Uterus (tissue), 4 donors: Measurements from ENCODE around the gene VWC2L. TPM values are rescaled to one million over a fixed set of nuclear protein-coding genes. Genes with fewer than 3 reads are reported as not detected.

Source experiments
- DNase-seq, 2 donors: peaks; one replicate each; pipeline ENCODE4 v3.0.0-alpha.2; 2019 to 2020
- H3K27ac ChIP-seq, 2 donors: fragments of 200-600 bp; sonication (generic); 1 replicate in 1 of 2; 2 replicates in 1 of 2; pipeline ENCODE4 v1.5.1; 2016 to 2018
- H3K27me3 ChIP-seq, 2 donors: fragments of 200-600 bp; sonication (generic); one replicate each; pipeline ENCODE4 v1.5.1; 2018 to 2019; ENCODE audit warnings: control low read depth in 1 of 2
- H3K36me3 ChIP-seq, 2 donors: fragments of 200-600 bp; sonication (generic); one replicate each; pipeline ENCODE4 v1.5.1; 2019; ENCODE audit warnings: control low read depth in 1 of 2
- H3K4me1 ChIP-seq, 2 donors: fragments of 200-600 bp; sonication (generic); one replicate each; pipeline ENCODE4 v1.5.1; 2018 to 2019; ENCODE audit warnings: control low read depth in 1 of 2
- H3K4me3 ChIP-seq, 2 donors: fragments of 200-600 bp; sonication (generic); 1 replicate in 1 of 2; 2 replicates in 1 of 2; pipeline ENCODE4 v1.5.1; 2018 to 2019; ENCODE audit warnings: mild to moderate bottlenecking in 1 of 2
- H3K9me3 ChIP-seq, 2 donors: fragments of 200-600 bp; sonication (generic); one replicate each; pipeline ENCODE4 v1.5.1; 2019; ENCODE audit warnings: control low read depth in 1 of 2
- CTCF ChIP-seq, 4 experiments: fragments of 200-600 bp in 2 of 4; fragments of 450-650 bp in 2 of 4; sonication (generic) in 2 of 4; IDR thresholded peaks; one replicate each; pipeline ENCODE4 v1.5.1; 2016 to 2019; ENCODE audit warnings: antibody characterized with exemption in 4 of 4, mild to moderate bottlenecking in 2 of 4, moderate library complexity in 1 of 4
- POLR2A ChIP-seq, 2 donors: fragments of 450-650 bp; IDR thresholded peaks; one replicate each; pipeline ENCODE4 v1.6.1; 2016; ENCODE audit warnings: antibody characterized with exemption in 2 of 2, mild to moderate bottlenecking in 1 of 2, moderate library complexity in 1 of 2
- intact Hi-C: fragments of 100-400 bp; cut with DNase I; formaldehyde crosslinking; loops from one replicate; pipeline ENCODE4 v1.15.1; 2023; ENCODE audit warnings: low total_unique reads
- total RNA-seq, 4 donors: library from RNA; depleted of rRNA in 3 of 4; stranded (reverse); fragments of >200 nt in 3 of 4; gene quantifications; one replicate each; pipeline versions ENCODE4 v1.1.0 to v1.2.4, GENCODE V29; 2014 to 2023
- donor health status: DM: yes; HTN: yes; CAD: no.

VWC2L gene
- total RNA-seq, 4 donors from 2014 or later = 0.21 TPM; not detected in 3

GRCh38 chr2:214504599-214505376, 93.9 kb downstream of the VWC2L start:
- DNase-seq = no peak
- H3K9me3 ChIP-seq = no peaks in the 10 kb centered on the region
- no peaks in the 10 kb centered on the region for H3K36me3 ChIP-seq
- H3K4me1 ChIP-seq = no peaks in the 10 kb centered on the region
- H3K27me3 ChIP-seq = no peaks in the 10 kb centered on the region
- H3K4me3 ChIP-seq = no peak overlapping the region
- no peak for TF ChIP-seq CTCF (IDR thresholded peaks at IDR 0.05)
- no peak for TF ChIP-seq POLR2A (IDR thresholded peaks at IDR 0.05)
- intact Hi-C loops = no loop called here
- H3K27ac ChIP-seq = no peak overlapping the region

GRCh38 chr2:214507032-214507431, 96.2 kb downstream of the VWC2L start:
- Histone ChIP-seq H3K27me3 (no peaks in the 10 kb centered on the region), H3K27ac (no peak overlapping the region), H3K4me3 (no peak overlapping the region), H3K36me3 (no peaks in the 10 kb centered on the region), H3K9me3 (no peaks in the 10 kb centered on the region), H3K4me1 (no peaks in the 10 kb centered on the region)
- no peak for DNase-seq
- TF ChIP-seq POLR2A (IDR thresholded peaks at IDR 0.05) = no peak
- no peak for TF ChIP-seq CTCF (IDR thresholded peaks at IDR 0.05)
- intact Hi-C loops = no loop called here

GRCh38 chr2:214514704-214515103, 103.8 kb downstream of the VWC2L start:
- H3K9me3 ChIP-seq = no peaks in the 10 kb centered on the region
- no peak for DNase-seq
- H3K4me3 ChIP-seq = no peak overlapping the region
- H3K36me3 ChIP-seq = no peaks in the 10 kb centered on the region
- H3K27me3 ChIP-seq = no peaks in the 10 kb centered on the region
- H3K4me1 ChIP-seq = no peaks in the 10 kb centered on the region
- intact Hi-C loops = no loop called here
- TF ChIP-seq POLR2A (IDR thresholded peaks at IDR 0.05) (no peak), CTCF (IDR thresholded peaks at IDR 0.05) (no peak)
- no peak overlapping the region for H3K27ac ChIP-seq

- Histone ChIP-seq H3K27ac (no peak overlapping the region), H3K36me3 (no peaks in the 10 kb centered on the region), H3K4me3 (no peak overlapping the region), H3K9me3 (no peaks in the 10 kb centered on the region), H3K4me1 (no peaks in the 10 kb centered on the region), H3K27me3 (no peaks in the 10 kb centered on the region)
- intact Hi-C loops = no loop called here
- DNase-seq = no peak
- TF ChIP-seq CTCF (IDR thresholded peaks at IDR 0.05) (no peak), POLR2A (IDR thresholded peaks at IDR 0.05) (no peak)
Observed at GRCh38 chr2:214515111-214515510, 104.3 kb downstream of the VWC2L start.

GRCh38 chr2:214519258-214519818, 108.5 kb downstream of the VWC2L start:
- no peak for TF ChIP-seq CTCF (IDR thresholded peaks at IDR 0.05)
- TF ChIP-seq POLR2A (IDR thresholded peaks at IDR 0.05) = no peak
- H3K27me3 ChIP-seq = no peaks in the 10 kb centered on the region
- no peaks in the 10 kb centered on the region for H3K36me3 ChIP-seq
- no peaks in the 10 kb centered on the region for H3K4me1 ChIP-seq
- no peak overlapping the region for H3K27ac ChIP-seq
- DNase-seq = no peak
- no peaks in the 10 kb centered on the region for H3K9me3 ChIP-seq
- no peak overlapping the region for H3K4me3 ChIP-seq
- intact Hi-C loops = no loop called here
